Liver (tissue), 3 donors: ENCODE measurements around the gene ARMH3.

Experiments
- CTCF ChIP-seq: fragments of 150-350 bp; IDR thresholded peaks from 2 replicates; pipeline ENCODE4 v1.5.1; 2017; ENCODE audit warnings: improper control_type of control experiment, low read depth, low read length; ENCODE audit not compliant: missing input control
- GABPA ChIP-seq, 2 donors: IDR thresholded peaks in 1 of 2; conservative IDR thresholded peaks in 1 of 2; 2 replicates each; pipeline ENCODE4 v1.6.1; 2016; ENCODE audit warnings: antibody characterized with exemption in 2 of 2, mild to moderate bottlenecking in 1 of 2, moderate library complexity in 1 of 2
- MAX ChIP-seq: IDR thresholded peaks from 2 replicates; pipeline ENCODE4 v1.6.1; 2016; ENCODE audit warnings: antibody characterized with exemption
- REST ChIP-seq: IDR thresholded peaks from 2 replicates; pipeline ENCODE4 v1.6.1; 2016; ENCODE audit warnings: antibody characterized with exemption, mild to moderate bottlenecking
- donor health status: healthy.
- donor health status: healthy.

GRCh38 chr10:101956117-101956516 is 99.9 kb downstream of the ARMH3 start:
- TF ChIP-seq CTCF (no peak), MAX (no peak), GABPA (IDR thresholded peaks at IDR 0.05 in 1 of 2, conservative IDR thresholded peaks at IDR 0.05 in 1 of 2) (no peak), REST (no peak)
